Cardiac fibroblast (primary cell): ENCODE measurements around the gene MSL2.
"Not testable (repeated sequence)": the region's sequence is repeated elsewhere in the genome, so short reads cannot be mapped to it uniquely, and the experiment has no call there.

Experiments used
- DNase-seq, 2 donors: peaks; one replicate each; pipeline versions ENCODE4 v3.0.0 to v3.0.0-alpha.2; 2010; ENCODE audit warnings: low read depth in 2 of 2
- H3K4me3 ChIP-seq, 2 donors: replicated peaks in 1 of 2; 1 replicate in 1 of 2; 2 replicates in 1 of 2; pipeline ENCODE4 v1.5.1; 2011; ENCODE audit warnings: low read depth in 2 of 2, low read length in 2 of 2, mild to moderate bottlenecking in 2 of 2, moderate library complexity in 1 of 2
- CTCF ChIP-seq: IDR thresholded peaks from one replicate; pipeline ENCODE4 v1.5.1; 2011; ENCODE audit warnings: low read depth, mild to moderate bottlenecking, low read length, inconsistent platforms

MSL2 gene

GRCh38 chr3:136120373-136121348 is 75.5 kb downstream of the MSL2 start:
- DNase-seq, result peak in 1 of 2 donors; percentile 37
- no peak for TF ChIP-seq CTCF
- H3K4me3 ChIP-seq, result no peak overlapping the region

GRCh38 chr3:136119783-136120182 is 76.4 kb downstream of the MSL2 start:
- DNase-seq, H3K4me3 ChIP-seq: not testable (repeated sequence)

DNA sequence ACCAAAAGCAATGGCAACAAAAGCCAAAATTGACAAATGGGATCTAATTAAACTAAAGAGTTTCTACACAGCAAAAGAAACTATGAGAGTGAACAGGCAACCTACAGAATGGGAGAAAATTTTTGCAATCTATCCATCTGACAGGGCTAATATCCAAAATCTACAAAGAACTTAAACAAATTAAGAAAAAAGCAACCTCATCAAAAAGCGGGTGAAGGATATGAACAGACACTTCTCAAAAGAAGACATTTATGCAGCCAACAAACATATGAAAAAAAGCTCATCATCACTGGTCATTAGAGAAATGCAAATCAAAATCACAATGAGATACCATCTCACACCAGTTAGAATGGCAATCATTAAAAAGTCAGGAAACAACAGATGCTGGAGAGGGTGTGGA is 76.8 kb downstream of the MSL2 start:
- not testable (repeated sequence) for H3K4me3 ChIP-seq, DNase-seq

DNA sequence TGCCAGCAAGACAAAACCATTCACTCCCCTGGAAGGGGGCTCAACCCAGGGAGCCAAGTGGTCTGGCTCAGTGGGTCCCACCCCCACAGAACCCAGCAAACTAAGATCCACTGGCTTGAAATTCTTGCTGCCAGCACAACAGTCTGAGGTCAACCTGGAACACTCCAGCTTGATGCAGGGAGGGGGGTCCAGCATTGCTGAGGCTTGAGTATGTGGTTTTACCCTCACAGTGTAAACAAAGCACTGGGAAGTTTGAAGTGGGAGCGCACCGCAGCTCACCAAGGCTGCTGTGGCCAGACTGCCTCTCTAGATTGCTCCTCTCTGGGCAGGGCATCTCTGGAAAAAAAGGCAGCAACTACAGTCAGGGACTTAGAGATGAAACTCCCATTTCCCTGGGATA is 81.7 kb downstream of the MSL2 start:
- no peak for DNase-seq
- H3K4me3 ChIP-seq, result no peak overlapping the region
- TF ChIP-seq CTCF, result no peak

GRCh38 chr3:136110481-136110880 is 85.7 kb downstream of the MSL2 start:
- no peak for DNase-seq
- TF ChIP-seq CTCF, result no peak

DNA sequence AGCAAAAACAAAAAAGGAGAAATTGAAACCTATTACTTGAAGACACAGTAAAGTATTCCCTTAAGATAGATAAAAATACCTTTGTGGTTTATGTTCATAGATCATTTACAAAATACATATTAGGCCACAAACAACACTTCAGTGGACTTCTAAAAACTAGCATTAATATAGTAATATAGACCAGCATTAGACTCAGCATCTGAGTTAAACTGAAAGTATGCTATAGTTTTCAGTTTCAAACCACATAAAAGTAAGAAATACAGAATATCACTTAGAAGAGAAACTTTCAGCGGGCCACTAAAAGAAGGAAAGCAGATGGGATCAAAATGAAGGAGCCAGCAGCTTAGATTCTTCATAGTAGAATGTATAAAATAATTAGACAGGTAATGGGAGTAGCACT is 86.6 kb downstream of the MSL2 start:
- DNase-seq, result no peak
- TF ChIP-seq CTCF, result no peak
- H3K4me3 ChIP-seq, result no peak overlapping the region

More at GRCh38 chr3:136110481-136110880, 85.7 kb downstream of the MSL2 start:
- H3K4me3 ChIP-seq, result no peak overlapping the region

DNA sequence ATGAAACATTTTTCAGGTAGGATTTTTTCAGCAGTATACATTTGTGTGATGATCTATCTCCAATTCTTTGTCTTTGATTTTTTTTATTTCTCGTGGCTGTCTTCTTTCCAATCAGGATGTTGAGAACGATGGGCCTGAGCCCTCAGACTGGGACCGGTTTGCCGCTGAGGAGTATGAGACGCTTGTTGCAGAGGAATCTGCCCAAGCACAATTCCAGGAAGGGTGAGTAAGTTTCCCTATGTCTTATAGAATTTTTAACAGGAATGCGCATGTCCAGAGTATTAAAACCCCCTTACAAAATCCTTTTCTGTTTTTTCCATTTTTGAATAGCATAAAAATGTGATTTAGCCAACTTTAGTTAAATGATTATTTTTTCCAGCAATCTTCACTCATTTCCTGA is 90.0 kb downstream of the MSL2 start:
- TF ChIP-seq CTCF, result no peak
- no peak overlapping the region for H3K4me3 ChIP-seq
- peak in 1 of 2 donors; percentile 47 for DNase-seq

DNA sequence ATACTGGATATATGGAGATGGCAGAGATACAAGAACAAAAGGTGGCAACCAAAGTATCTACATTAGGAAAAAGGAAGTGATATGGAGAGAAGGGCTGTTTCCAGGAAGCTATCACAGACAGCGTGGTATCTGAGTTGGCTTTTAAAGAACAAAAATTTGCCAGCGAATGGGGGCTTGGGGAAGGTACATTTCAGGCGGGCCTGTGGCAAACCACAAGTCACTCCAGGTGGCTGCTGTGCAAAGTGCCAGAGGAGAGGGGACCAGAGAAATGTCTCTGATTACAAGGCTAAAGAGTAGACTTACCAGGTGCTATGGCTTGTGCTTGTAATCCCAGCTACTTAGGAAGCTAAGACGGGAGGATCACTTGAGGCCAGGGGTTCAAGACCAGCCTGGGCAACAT is 91.1 kb downstream of the MSL2 start:
- no peak for TF ChIP-seq CTCF
- DNase-seq, result no peak
- no peak overlapping the region for H3K4me3 ChIP-seq
